Activated CD4-positive, alpha-beta T cell treated with anti-CD3 and anti-CD28 coated beads, Interleukin-2, amount 50 U/mL, for 24 hours (primary cell): Measurements from ENCODE around the gene CREBRF.
"Not testable (repeated sequence)": the region's sequence is repeated elsewhere in the genome, so short reads cannot be mapped to it uniquely, and the experiment has no call there.

Experiments used
- DNase-seq, 2 donors: peaks; one replicate each; pipeline ENCODE4 v3.0.0-alpha.2; 2020; ENCODE audit warnings: low read depth in 1 of 2, low spot score in 1 of 2

The CREBRF gene, protein sequence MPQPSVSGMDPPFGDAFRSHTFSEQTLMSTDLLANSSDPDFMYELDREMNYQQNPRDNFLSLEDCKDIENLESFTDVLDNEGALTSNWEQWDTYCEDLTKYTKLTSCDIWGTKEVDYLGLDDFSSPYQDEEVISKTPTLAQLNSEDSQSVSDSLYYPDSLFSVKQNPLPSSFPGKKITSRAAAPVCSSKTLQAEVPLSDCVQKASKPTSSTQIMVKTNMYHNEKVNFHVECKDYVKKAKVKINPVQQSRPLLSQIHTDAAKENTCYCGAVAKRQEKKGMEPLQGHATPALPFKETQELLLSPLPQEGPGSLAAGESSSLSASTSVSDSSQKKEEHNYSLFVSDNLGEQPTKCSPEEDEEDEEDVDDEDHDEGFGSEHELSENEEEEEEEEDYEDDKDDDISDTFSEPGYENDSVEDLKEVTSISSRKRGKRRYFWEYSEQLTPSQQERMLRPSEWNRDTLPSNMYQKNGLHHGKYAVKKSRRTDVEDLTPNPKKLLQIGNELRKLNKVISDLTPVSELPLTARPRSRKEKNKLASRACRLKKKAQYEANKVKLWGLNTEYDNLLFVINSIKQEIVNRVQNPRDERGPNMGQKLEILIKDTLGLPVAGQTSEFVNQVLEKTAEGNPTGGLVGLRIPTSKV

DNA sequence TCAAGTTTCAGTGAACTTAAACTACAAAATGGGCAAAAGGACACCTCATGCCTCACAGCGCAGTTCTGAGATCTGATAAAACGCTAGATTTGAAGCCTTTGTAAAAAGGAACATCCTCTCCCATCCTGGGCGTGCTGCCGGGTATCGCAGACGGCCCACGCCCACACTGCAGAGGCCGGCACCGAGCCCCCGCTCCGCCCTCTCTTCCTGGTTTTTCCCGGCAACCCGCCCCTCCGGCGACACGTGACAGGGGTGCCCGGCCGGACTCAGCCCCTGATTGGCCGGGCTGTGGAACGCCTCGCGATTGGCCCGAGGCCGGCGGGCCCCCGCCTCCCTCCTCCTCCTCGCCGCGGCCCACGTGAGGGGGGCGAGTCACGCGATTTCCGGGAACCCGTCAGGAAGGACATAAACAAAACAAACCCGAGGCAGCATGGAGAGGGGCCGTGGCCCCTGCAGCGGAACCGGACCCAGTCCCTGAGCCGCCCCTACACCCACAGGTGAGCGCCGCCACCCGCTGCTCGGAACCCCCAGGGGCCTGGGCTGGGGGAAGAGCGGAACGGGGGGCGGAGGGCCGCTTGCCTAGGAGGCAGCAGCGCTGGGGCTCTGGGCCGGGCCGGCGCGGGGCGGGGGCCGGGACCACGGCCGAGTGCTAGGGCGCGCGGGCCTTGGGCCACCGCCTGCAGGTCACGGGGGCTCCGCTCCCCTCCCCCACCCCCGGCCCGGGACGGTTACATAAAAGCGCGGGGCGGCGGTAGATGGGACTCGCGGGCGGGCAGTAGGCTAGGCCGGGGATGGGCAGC lies at the start of gene CREBRF:
Gene CREBRF (plus strand): TSS at position 370 of the 800 bp plus-strand sequence. CDS start 24,424 bp downstream, outside the sequence.
- peak; percentile 94 to 96 for DNase-seq

DNA sequence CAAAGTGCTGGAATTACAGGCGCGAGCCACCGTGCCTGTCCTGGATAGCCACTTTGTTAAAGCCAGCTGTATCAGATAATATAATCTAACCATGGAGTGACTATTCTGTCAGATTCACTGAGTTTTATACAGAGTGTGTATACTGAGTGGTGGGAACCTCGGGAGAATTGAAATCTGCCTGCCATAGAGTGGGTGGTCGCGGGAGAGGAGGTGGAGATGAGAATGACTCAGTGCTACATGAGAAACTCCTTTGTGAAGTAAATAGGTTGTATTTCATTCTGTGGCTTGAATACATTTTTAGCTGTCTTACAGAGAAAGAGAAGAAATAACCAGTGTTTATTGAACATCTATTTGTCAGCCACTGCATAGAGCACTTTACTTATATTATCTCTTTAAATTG lies 46.1 kb upstream of the CREBRF start:
- peak in 1 of 2 donors; percentile 7 for DNase-seq

DNA sequence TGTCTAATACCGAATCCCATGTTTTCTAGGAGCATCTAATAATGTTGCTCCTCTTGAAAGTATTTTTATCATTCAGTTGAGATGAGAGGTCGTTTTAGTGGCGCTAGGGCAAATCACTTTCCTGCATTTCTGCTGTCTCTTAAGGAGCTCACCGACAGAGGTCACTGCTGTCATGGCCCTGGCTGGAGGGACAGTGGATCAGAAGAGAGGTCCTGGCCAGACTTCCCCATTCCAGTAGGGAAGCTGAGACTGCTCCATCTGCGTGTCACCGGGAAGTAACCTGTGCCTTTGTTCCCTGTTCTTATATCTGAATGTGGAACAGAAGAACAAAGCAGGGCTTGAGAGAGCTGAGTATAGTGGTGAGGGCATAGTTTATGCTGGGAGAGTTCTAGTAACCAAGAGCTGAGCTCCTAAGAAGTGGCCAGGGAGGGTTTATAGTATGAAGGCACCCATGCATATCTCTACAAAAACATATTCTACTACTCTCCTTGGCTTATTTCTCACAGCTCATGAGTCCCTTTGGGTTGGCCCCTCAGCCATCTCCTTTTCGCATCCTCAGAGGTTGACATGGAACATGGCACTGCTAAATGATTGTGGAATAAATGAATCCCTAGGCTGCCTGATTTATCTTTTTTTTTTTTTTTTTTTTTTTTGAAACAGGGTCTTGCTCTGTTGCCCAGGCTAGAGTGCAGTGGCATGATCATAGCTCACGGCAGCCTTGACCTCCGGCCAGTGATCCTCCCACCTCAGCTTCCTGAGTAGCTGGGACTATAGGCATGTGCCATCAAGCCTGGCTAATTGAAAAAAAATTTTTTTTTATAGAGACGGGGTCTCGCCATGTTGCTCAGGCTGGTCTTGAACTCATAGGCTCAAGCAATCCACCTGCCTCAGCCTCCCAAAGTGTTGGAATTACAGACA lies 45.3 kb upstream of the CREBRF start:
- no peak for DNase-seq

DNA sequence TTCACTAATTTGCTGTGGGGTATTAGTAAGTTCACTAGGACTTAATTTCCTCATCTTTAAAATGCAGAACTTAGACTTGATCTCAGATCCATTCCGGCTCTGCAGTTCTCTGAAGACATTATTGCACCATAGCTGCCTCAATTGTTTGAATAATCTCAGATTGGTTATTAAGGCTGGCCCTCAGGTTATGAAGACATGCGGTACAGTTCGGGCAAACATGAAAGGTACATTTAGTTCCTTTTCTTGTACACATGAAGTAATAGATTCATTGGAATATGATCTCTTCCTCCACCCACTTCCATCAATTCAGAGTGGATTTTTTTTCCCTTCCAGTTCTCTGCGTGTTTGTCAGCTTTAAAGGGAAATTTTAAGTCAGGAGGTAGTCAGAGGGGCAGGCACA lies 44.6 kb upstream of the CREBRF start:
- no peak for DNase-seq

DNA sequence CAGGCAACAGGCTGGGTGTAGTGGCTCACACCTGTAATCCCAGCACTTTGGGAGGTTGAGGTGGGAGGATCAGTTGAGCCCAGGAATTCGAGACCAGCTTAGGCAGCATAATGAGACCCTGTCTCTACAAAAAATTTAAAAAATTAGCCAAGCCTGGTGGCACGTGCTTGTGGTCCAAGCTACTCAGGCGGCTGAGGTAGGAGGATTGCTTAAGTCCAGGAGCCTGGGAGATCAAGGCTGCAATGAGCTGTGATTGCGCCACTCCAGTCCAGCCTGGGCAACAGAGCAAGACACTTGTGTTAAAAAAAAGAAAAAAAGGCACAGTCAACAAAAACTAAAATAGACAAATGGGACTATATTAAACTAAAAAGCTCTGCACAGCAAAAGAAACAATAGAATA lies 43.3 kb upstream of the CREBRF start:
- DNase-seq, result no peak

DNA sequence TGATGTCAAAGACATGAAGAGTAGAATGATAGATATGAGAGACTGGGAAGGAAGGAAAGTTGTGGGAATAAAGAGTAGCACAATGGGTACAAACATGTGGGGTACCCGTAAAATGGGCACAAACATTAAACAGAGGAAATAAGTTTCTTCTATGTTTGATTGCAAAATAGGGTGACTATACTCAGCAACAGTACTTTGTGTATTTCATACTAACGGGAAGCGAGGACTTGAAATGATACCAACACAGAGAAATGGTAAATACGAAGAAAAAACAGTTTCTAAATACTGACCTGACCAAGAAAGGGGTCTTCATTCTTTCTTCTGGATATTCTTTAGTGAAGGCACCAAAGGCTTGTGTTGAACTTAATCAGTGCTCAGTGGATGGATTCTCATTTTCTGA lies 41.5 kb upstream of the CREBRF start:
- no peak for DNase-seq

DNA sequence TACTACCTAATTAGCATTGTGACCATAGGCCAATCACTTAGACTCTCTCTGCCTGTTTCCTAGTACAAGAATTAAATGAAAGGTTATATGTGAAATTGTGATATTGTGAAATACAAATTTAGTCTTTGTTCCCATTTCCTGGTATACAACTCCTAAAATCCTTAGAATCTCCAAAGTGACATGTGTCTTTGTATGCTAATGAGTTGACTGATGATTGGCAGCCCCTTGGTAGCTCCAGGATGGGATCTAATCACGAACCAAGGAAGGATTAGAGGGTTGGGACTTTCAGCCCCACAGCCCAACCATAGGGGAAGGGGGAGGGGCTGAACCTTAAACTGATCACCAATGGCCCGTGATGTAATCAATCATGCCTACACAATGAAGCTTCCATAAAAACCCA lies 41.0 kb upstream of the CREBRF start:
- DNase-seq, result no peak

DNA sequence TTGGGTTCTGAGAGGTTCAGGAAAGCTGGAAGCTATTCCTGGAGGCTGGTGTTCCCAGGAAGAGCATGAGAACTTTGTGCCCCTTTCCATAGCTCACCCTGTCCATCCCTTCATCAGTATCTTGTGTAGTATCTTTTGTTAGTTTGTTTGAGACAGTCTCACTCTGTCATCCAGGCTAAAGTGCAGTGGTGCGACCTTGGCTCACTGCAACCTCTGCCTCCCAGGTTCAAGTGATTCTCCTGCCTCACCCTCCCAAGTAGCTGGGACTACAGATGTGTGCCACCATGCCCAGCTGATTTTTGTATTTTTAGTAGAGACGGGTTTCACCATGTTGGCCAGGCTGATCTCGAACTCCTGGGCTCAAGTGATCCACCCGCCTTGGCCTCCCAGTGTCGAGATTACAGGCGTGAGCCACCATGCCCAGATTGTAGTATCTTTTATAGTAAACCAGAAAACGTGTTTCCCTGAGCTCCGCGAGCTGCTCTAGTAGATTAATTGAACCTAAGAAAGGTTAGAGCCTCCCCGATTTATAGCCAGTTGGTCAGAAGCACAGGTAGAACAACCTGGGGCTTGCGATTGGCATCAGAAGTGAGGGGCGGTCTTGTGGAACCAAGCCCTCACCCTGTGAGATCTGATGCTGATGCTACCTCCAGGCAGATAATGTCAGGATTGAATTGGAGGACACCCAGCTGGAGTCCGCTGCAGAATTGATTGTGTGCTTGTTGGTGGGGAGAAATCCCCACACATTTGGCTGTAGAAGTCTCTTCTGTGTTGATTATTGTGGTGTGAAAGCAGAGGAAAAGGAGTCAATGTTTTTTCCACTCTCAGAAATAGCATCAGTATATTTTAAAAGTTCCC lies 40.3 kb upstream of the CREBRF start:
- no peak for DNase-seq

DNA sequence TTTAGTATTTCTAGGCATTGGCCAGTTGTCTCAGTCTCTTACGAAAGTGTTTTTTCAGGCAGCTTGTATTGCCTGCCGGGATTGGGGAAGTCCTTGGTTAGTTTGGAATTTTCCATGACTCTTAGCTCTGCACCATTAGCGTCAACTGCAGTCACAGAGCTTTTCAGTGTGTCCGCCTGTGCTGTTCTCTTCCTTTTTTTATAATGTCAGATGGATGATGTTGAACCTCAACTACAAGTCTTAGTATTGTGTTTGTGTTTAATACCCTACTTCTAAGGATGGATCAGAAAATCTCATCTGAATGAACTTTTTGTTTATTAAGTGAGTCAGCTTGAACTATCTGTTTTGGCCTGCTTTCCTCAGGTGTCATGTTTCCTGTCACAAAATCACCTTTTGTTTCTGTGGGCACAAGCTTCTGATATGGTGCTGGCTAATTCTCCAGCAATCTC lies 39.5 kb upstream of the CREBRF start:
- DNase-seq, result no peak

DNA sequence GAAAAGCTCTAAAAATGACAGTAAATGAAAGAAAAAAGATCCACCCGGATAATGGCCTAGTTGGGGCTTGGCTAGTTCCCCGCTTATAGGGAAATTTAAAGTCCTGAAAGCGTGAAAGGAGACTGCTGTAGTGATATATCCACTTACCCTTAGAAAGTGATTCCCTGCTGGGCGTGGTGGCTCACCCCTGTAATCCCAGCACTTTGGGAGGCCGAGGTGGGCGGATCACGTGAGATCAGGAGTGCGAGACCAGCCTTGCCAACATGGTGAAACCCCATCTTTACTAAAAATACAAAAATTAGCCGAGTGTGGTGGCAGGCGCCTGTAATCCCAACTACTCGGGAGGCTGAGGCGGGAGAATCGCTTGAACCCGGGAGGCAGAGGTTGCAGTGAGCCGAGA lies 39.1 kb upstream of the CREBRF start:
- not testable (repeated sequence) for DNase-seq

DNA sequence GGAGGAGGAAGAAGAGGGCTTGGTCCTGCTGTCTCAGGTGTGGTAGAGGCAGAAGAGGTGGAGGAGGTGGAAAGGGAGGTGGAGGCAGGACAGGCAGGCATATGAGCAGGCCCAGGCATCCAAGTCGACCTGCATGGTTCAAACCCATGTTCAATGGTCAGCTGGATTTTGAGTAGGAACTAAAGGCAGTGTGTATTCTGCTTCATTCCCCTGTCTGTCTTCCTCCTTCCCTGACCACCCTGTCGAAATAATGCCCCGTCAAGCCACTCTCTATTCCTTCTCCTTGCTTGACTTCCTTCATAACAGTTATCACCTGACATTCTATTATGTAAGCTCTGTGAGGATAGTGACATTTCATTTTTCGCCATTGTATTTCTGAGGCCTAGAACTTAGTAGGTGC lies 37.8 kb upstream of the CREBRF start:
- DNase-seq, result no peak

DNA sequence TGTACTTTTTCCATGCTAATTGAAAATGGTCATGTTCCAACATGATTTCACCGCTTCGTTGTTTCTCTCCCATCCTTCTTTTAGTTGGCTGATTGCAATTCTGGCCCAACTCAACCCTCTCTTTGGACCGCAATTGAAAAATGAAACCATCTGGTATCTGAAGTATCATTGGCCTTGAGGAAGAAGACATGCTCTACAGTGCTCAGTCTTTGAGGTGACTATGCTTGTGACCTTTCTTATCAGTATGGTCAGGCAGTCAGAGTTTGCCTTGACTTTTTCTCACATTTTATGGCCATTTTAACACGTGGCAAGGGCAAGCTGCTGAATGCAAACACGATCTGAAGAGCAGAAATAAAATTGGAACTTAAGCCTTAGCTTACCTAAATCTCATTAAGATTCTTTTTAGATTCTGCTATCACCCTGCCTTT lies 36.0 kb upstream of the CREBRF start:
- no peak for DNase-seq

DNA sequence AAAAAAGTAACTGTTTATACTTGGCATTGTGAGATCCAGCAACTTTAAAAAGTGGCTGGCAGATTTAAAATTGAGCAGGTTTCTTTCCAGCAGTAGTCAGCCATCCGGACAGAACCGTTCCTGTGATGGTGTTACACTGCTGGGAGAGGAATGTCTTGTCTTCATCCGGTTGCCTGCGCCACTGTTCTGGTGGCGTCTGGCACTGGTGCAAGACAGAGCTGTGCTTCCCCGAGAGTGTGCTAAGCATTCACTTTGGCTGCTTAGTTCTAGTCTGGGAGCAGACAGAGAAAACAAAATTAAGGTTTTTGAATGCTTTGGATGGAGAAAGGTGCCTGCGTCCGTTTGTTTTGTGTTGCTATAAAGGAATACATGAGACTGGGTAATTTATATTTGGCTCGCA lies 35.5 kb upstream of the CREBRF start:
- DNase-seq, result no peak

DNA sequence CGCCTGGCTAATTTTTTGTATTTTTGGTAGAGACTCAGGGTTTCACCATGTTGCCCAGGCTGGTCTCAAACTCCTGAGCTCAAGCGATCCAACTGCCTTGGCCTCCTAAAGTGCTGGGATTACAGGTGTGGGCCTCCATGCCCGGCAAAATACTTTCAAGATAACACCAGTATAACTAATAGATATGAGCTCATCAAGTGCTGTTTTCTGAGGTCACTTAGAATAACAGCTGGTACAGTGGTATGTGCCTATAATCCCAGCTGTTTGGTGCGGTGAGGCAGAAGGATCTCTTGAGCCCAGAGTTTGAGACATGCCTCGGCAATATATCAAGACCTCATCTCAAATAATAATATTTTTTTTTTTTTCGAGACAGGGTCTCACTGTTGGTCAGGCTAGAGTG lies 30.5 kb upstream of the CREBRF start:
- no peak for DNase-seq

DNA sequence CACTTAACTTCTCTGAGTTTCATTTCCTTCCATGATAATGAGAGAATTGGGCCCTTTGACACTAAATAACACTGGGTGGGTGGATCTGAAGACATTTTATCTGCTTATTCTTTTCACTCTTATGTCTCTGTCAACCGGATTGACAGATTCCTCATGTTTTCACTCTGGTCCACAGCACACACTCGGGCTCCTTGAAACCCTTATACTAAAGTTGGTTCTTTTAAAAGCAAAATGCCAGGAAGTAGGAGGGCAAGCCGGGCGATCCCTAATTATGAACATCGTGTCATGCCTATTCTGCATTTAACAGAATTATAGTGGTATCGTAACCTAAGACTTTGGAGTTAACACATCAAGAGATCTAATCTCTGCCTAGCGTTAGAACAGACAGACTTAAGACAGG lies 28.2 kb upstream of the CREBRF start:
- DNase-seq, result no peak

DNA sequence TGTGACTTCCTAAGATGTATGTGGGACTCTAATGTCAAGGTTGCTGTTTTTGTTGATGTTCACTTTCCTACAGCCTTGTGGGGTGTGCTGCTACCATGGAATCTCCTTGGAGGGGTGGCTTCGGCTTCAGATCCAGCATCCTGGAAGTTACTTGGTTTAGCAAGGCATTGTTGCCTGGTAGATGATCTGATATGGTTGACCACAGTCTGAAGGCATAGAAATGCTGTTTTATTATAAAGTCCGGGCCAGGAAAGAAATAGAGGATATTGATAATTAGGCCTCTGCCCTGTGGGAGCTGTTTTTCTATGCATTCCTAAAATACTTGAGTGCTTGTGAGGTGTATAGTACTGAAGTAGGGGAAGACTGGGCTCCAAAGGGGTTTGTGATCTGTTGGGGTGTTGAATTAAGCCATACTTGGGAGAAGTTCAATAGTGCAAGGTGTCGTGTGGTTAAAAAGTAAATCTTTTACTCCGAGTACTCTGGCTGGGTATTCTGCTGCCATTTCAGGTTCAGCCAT lies 27.3 kb upstream of the CREBRF start:
- DNase-seq, result no peak

DNA sequence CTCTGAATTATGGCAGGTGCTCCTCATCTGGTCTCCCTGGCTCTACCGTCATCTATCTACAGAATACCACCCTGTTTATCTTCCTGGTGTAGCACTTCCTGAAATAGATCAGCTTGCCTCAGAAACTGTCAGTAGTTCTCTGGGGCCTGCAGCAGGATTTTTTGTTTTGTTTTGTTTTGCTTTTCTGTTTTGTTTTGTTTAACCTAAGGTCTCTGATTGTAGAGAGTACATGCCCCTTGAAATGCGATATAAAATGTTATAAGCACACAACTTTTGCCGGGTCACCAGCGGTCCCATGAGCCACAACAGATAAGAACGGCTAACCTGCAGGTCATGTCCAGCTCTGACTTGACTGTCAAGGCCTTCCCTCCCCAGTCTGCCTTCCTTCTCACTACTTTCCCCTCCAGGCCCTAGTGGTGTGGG lies 26.6 kb upstream of the CREBRF start:
- no peak for DNase-seq

DNA sequence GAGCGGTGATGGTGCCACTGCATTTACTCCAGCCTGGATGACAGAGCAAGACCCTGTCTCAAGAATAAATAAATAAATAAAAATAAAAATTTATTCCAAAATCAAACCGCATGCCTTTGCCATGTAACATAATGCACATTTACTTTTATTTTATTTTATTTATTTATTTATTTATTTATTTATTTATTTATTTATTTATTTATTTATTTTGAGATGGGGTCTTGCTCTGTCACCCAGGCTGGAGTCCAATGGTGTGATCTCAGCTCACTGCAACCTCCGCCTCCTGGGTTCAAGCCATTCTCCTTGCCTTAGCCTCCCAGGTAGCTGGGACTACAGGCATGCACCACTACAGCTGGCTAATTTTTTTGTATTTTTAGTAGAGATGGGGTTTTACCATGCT lies 24.1 kb upstream of the CREBRF start:
- not testable (repeated sequence) for DNase-seq

DNA sequence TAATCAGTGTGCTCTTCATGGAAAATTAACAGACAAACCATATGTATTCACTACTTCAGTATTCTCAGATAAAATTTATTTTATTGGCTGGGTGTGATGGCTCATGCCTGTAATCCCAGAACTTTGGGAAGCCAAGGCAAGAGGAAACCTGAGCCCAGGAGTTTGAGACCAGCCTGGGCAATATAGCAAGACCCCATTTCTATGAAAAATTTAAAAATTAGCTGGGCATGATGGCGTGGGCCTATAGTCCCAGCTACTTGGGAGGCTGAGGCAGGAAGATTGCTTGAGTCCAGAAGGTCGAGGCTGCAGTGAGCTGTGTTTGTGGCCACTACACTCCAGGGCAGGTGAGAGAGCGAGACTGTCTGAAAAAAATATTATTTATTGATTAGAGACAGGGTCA lies 23.4 kb upstream of the CREBRF start:
- no peak for DNase-seq

DNA sequence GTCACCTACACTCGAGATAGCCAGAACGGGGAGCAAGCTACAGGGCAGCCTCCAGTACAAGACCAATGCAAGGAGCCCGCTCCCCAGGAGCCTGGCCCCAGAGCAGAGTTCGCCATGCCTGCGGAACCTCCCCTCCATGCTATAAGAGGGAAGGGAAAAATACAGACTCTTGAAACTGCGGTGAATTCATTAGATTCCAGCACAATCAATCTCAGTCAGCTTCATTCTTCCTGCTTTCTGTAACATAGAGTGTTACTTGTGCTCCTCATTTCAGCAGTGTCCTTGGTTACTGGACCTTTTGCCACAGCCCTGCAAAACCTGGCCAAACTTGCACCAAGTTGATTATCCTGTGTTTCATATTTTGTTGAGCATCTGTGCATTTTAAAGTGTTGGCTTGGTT lies 22.2 kb upstream of the CREBRF start:
- no peak for DNase-seq
